ENCODE data around the gene ARPIN.
"Not testable (repeated sequence)": the region's sequence is repeated elsewhere in the genome, so short reads cannot be mapped to it uniquely, and the experiment has no call there.

The ARPIN gene

GRCh38 chr15:89909611-89910010 is 3.1 kb downstream of the ARPIN start:
- no peak for DNase-seq

GRCh38 chr15:89908226-89908625 is 4.5 kb downstream of the ARPIN start:
- no peak for DNase-seq

GRCh38 chr15:89907289-89907688 is 5.5 kb downstream of the ARPIN start:
- DNase-seq, result no peak

GRCh38 chr15:89905846-89906378 is 6.8 kb downstream of the ARPIN start:
- no peak for DNase-seq

GRCh38 chr15:89904519-89904918 is 8.2 kb downstream of the ARPIN start:
- no peak for DNase-seq

GRCh38 chr15:89903858-89904130 is 9.0 kb downstream of the ARPIN start:
- DNase-seq, result no peak

GRCh38 chr15:89903015-89903857 is 9.5 kb downstream of the ARPIN start:
- no peak for DNase-seq

GRCh38 chr15:89900849-89901248 is 11.9 kb downstream of the ARPIN start:
- DNase-seq, result no peak

GRCh38 chr15:89899951-89900567 is 12.7 kb downstream of the ARPIN start:
- no peak for DNase-seq

GRCh38 chr15:89899295-89899945 is 13.3 kb downstream of the ARPIN start:
- no peak for DNase-seq

GRCh38 chr15:89898614-89899294 is 14.0 kb downstream of the ARPIN start:
- peak; percentile 57 for DNase-seq

- DNase-seq, result no peak
Measured at GRCh38 chr15:89898146-89898545, 14.6 kb downstream of the ARPIN start.

- peak; percentile 92 for DNase-seq
Measured at GRCh38 chr15:89893696-89894447, 18.9 kb downstream of the ARPIN start, which contains the start of gene AP3S2. Gene AP3S2, minus strand, starts transcription at chr15:89893994. Its CDS starts 45 bp downstream, at chr15:89893949.

GRCh38 chr15:89893027-89893426 is 19.7 kb downstream of the ARPIN start:
- DNase-seq, result no peak

GRCh38 chr15:89888214-89888804 is 24.4 kb downstream of the ARPIN start:
- DNase-seq, result peak; percentile 79

GRCh38 chr15:89885611-89886010 is 27.1 kb downstream of the ARPIN start:
- DNase-seq, result no peak

GRCh38 chr15:89885179-89885578 is 27.6 kb downstream of the ARPIN start:
- not testable (repeated sequence) for DNase-seq

GRCh38 chr15:89883518-89883917 is 29.2 kb downstream of the ARPIN start:
- DNase-seq, result no peak

GRCh38 chr15:89880727-89881126 is 32.0 kb downstream of the ARPIN start:
- DNase-seq, result no peak

GRCh38 chr15:89878323-89878722 is 34.4 kb downstream of the ARPIN start:
- DNase-seq, result no peak

GRCh38 chr15:89877083-89877425 is 35.7 kb downstream of the ARPIN start:
- no peak for DNase-seq

Measured in HCEC 1CT (cell line).